Activated CD8-positive, alpha-beta memory T cell treated with anti-CD3 and anti-CD28 coated beads, Interleukin-2, amount 50 U/mL, for 1 hour (primary cell): ENCODE measurements around the gene CCL5.

Experiments used
- DNase-seq: peaks from one replicate; pipeline ENCODE4 v3.0.0-alpha.2; 2020; ENCODE audit errors: extremely low read depth

Gene CCL5

GRCh38 chr17:35879773-35880654 is at the start of gene CCL5:
TSS of gene CCL5 (minus strand) at chr17:35880360.
- DNase-seq, result no peak

- no peak for DNase-seq
Measured at GRCh38 chr17:35927714-35928113, 47.6 kb upstream of the CCL5 start.

GRCh38 chr17:35923609-35924114 is 43.5 kb upstream of the CCL5 start:
- no peak for DNase-seq

GRCh38 chr17:35920229-35920628 is 40.1 kb upstream of the CCL5 start:
- DNase-seq, result no peak

GRCh38 chr17:35918665-35919064 is 38.5 kb upstream of the CCL5 start:
- no peak for DNase-seq

GRCh38 chr17:35917519-35918213 is 37.5 kb upstream of the CCL5 start:
- no peak for DNase-seq

GRCh38 chr17:35915153-35915964 is 35.2 kb upstream of the CCL5 start:
- DNase-seq, result no peak

GRCh38 chr17:35914354-35914753 is 34.2 kb upstream of the CCL5 start:
- DNase-seq, result no peak

- DNase-seq, result no peak
Measured at GRCh38 chr17:35913609-35914008, 33.4 kb upstream of the CCL5 start.

GRCh38 chr17:35912942-35913341 is 32.8 kb upstream of the CCL5 start:
- no peak for DNase-seq

- no peak for DNase-seq
Measured at GRCh38 chr17:35912339-35912912, 32.3 kb upstream of the CCL5 start.

- no peak for DNase-seq
Measured at GRCh38 chr17:35909408-35909807, 29.2 kb upstream of the CCL5 start.

- DNase-seq, result no peak
Measured at GRCh38 chr17:35907691-35908090, 27.5 kb upstream of the CCL5 start.

GRCh38 chr17:35906926-35907637 is 26.9 kb upstream of the CCL5 start:
- DNase-seq, result no peak

- DNase-seq, result no peak
Measured at GRCh38 chr17:35906191-35906925, 26.2 kb upstream of the CCL5 start.

GRCh38 chr17:35903451-35903850 is 23.3 kb upstream of the CCL5 start:
- no peak for DNase-seq

- DNase-seq, result no peak
Measured at GRCh38 chr17:35901631-35902175, 21.5 kb upstream of the CCL5 start.

GRCh38 chr17:35900708-35901480 is 20.7 kb upstream of the CCL5 start:
- DNase-seq, result no peak

GRCh38 chr17:35900280-35900679 is 20.1 kb upstream of the CCL5 start:
- no peak for DNase-seq
